Measurements from ENCODE around the gene WNK2. TPM values are rescaled to one million over a fixed set of nuclear protein-coding genes. Genes with fewer than 3 reads are reported as not detected.
"Not testable (repeated sequence)": the region's sequence is repeated elsewhere in the genome, so short reads cannot be mapped to it uniquely, and the experiment has no call there.

Gene WNK2
- total RNA-seq, 1 donor from 2014 or later = 218 TPM

DNA sequence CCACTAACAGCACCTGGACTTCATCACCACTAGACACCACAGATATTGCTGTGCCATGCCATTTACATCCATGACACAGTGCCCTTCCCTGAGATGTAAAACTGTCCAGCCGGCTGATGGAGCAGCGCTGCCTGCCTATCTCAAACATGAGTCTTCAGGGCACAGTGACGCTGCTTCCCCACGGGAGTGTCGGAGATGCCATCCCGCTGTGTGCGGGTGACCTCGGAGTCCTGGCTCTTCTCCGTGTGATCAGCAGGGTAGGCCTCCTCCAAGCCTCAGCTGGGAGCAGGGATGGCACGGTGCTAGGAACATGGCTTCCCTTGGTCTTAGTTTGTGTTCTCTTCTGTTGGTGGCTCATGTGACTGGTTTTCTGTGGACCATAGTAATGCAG lies 137.3 kb downstream of the WNK2 start:
- H3K27me3 ChIP-seq (ENCODE audit: low read depth) = peaks cover 4% of the 10 kb centered on the region
- H3K36me3 ChIP-seq = peaks cover 17% of the 10 kb centered on the region
- no peak for TF ChIP-seq CTCF (IDR thresholded peaks at IDR 0.05; ENCODE audit: borderline replicate concordance)
- intact Hi-C loops (cut with micrococcal nuclease) = no loop called here
- no peaks in the 10 kb centered on the region for H3K4me1 ChIP-seq
- H3K9me3 ChIP-seq (replicated peaks) = no peaks in the 10 kb centered on the region
- no peak overlapping the region for H3K4me3 ChIP-seq
- no peak overlapping the region for H3K27ac ChIP-seq (replicated peaks)
- DNase-seq = no peak

DNA sequence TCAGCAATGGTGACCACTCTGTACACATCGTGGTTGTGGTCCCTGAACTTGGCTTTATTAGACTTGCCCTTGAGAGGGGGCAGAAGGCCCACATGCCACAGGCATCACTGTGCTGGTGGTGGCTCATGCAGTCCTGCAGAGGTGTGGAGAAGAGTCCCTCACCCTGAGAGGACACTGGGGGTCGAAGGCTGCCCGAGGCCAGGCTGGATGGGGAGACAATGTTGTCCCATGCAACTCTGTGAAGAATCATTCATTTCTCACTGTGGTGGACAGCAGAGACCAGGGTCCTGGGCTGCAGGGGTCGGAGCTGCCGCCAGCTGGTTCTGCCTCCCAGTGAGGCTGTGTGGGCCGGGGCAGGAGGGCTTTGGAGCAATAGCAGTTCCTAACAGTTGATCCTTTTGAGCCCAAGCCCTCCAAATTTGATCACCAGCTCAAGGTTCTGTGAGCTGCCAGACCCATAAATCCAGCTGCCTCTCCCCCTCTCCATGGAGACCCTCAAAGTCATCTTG lies 139.6 kb downstream of the WNK2 start:
- intact Hi-C loops (cut with micrococcal nuclease); H3K9me3 ChIP-seq (replicated peaks); DNase-seq: not testable (repeated sequence)

GRCh38 chr9:93324191-93324834 lies 140.4 kb downstream of the WNK2 start:
- intact Hi-C loops (cut with micrococcal nuclease) = no loop called here
- DNase-seq = no peak
- no peaks in the 10 kb centered on the region for H3K9me3 ChIP-seq (replicated peaks)
- H3K4me3 ChIP-seq = no peak overlapping the region
- no peak for TF ChIP-seq CTCF (IDR thresholded peaks at IDR 0.05; ENCODE audit: borderline replicate concordance)
- no peak overlapping the region for H3K27ac ChIP-seq (replicated peaks)
- H3K4me1 ChIP-seq = no peaks in the 10 kb centered on the region
- H3K27me3 ChIP-seq (ENCODE audit: low read depth) = no peaks in the 10 kb centered on the region
- no peaks in the 10 kb centered on the region for H3K36me3 ChIP-seq

More for the DNA sequence above, 139.6 kb downstream of the WNK2 start:
- H3K36me3 ChIP-seq; H3K4me1 ChIP-seq; H3K4me3 ChIP-seq; H3K27me3 ChIP-seq (ENCODE audit: low read depth); H3K27ac ChIP-seq (replicated peaks): not testable (repeated sequence)

GRCh38 chr9:93325307-93326035 lies 141.5 kb downstream of the WNK2 start:
- Histone ChIP-seq H3K27ac (replicated peaks) (no peak overlapping the region), H3K4me1 (no peaks in the 10 kb centered on the region), H3K36me3 (no peaks in the 10 kb centered on the region), H3K9me3 (replicated peaks) (no peaks in the 10 kb centered on the region), H3K27me3 (ENCODE audit: low read depth) (no peaks in the 10 kb centered on the region), H3K4me3 (no peak overlapping the region)
- DNase-seq = no peak
- intact Hi-C loops (cut with micrococcal nuclease) = no loop called here
- TF ChIP-seq CTCF (IDR thresholded peaks at IDR 0.05; ENCODE audit: borderline replicate concordance) = no peak

GRCh38 chr9:93326056-93326455 lies 142.1 kb downstream of the WNK2 start:
- no peak for TF ChIP-seq CTCF (IDR thresholded peaks at IDR 0.05; ENCODE audit: borderline replicate concordance)
- Histone ChIP-seq H3K4me1 (no peaks in the 10 kb centered on the region), H3K4me3 (no peak overlapping the region), H3K27me3 (ENCODE audit: low read depth) (no peaks in the 10 kb centered on the region), H3K9me3 (replicated peaks) (no peaks in the 10 kb centered on the region), H3K27ac (replicated peaks) (no peak overlapping the region), H3K36me3 (no peaks in the 10 kb centered on the region)
- no peak for DNase-seq
- intact Hi-C loops (cut with micrococcal nuclease) = no loop called here

DNA sequence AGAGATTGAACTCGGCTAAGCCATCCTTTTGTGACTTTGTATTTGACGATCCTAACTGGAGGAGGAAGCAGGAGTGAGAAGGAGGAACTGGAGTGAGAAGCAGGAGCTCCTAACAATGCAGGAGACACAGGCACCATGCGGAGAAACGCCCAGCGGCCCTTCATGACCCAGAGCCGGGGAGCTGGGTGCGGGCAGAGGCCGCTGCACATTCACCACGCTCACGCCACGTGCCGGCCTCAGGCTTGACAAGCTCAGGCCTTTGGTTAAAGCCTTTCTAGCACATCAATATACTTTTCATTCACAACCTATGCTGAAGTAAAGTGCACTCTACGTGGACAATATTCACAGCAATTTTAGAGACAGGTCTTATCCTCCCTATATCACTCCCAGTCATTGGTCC lies 142.7 kb downstream of the WNK2 start:
- intact Hi-C loops (cut with micrococcal nuclease) = no loop called here

More for the DNA sequence above, 142.7 kb downstream of the WNK2 start:
- H3K27ac ChIP-seq (replicated peaks) = no peak overlapping the region
- no peak overlapping the region for H3K4me3 ChIP-seq
- no peaks in the 10 kb centered on the region for H3K36me3 ChIP-seq
- H3K9me3 ChIP-seq (replicated peaks) = no peaks in the 10 kb centered on the region
- no peaks in the 10 kb centered on the region for H3K27me3 ChIP-seq (ENCODE audit: low read depth)
- TF ChIP-seq CTCF (IDR thresholded peaks at IDR 0.05; ENCODE audit: borderline replicate concordance) = no peak
- no peaks in the 10 kb centered on the region for H3K4me1 ChIP-seq
- DNase-seq = no peak

Data from left ventricle myocardium inferior (tissue), 1 donor.